Uterus (tissue), 2 donors: Measurements from ENCODE around the gene NEURL1.
"Not testable (repeated sequence)": the region's sequence is repeated elsewhere in the genome, so short reads cannot be mapped to it uniquely, and the experiment has no call there.

Experiments
- CTCF ChIP-seq, 4 experiments: fragments of 200-600 bp in 2 of 4; fragments of 450-650 bp in 2 of 4; sonication (generic) in 2 of 4; IDR thresholded peaks; one replicate each; pipeline ENCODE4 v1.5.1; 2016 to 2019; ENCODE audit warnings: antibody characterized with exemption in 4 of 4, mild to moderate bottlenecking in 2 of 4, moderate library complexity in 1 of 4
- POLR2A ChIP-seq, 2 donors: fragments of 450-650 bp; IDR thresholded peaks; one replicate each; pipeline ENCODE4 v1.6.1; 2016; ENCODE audit warnings: antibody characterized with exemption in 2 of 2, mild to moderate bottlenecking in 1 of 2, moderate library complexity in 1 of 2

GRCh38 chr10:103632871-103633270 lies 139.4 kb downstream of the NEURL1 start:
- TF ChIP-seq CTCF, POLR2A (IDR thresholded peaks at IDR 0.05): not testable (repeated sequence)
